Measurements from ENCODE around the gene SIMC1.
"Not testable (repeated sequence)": the region's sequence is repeated elsewhere in the genome, so short reads cannot be mapped to it uniquely, and the experiment has no call there.

Gene SIMC1

DNA sequence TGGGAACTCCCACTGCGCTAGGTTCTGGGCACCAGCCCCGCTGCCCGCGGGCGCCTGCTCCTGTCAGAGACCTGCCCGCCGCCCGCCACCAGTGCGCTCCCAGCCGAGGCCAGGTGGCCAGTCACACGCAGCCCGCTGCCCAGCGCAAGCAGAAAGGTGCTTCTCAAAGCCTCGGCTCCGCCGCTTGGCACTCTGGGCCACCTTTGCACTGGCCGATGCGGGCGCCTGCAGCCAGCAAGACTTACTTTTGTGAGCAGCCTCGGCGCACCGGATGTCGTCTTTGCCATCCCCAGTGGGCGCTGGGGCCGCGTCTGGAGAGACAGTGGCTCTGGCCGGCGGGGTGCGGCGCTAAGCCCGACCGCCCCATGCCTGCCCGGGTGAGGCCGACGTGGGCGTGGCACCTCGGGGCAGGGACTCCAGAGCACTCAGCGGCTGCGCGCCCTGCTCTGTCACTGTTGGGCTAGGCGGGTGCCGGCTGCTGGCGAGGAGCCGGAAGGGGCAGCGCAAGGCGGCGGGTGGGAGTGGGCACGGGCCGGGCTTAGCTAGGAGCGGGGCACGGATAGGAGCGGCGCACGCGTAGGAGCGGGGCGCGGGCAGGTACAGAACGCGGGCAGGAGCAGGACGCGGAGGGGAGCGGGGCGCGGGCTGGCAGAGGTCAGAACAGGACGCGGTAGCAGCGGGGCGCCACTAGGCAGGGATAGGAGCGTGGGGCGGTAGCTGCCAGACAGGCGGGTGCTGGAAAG, 39.1 kb upstream of the SIMC1 start:
- H3K36me3 Mint-ChIP-seq (ENCODE audit: low read depth), result not testable (repeated sequence)

DNA sequence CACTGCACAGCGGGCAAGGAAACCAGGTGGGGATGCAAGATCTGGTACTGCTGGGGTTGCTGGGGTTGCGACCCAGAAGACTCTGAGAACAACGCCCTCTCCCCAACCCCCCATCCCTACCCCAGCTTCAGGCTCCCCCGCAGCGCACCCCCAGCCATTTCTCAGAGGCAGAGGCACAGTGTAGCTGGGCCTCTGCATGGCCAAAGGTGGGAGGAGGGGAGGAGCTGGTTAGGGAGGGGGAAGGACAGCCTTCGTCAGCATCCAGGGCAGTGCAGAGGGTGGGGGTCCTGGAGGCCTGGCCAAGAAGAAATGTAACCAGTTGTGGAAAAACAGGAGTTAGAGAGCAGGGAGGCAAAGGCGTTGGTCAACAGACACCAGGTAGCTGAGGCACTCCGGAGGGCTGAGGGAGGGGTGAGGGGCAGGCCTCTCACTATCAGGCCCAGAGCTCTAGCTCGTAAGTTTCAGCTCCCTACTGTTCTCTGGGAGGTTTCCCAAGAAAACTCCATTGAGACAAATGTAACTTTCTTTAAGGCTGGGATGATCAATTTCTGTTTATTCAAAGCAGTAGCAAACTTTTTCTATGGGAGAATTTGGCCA, 38.3 kb upstream of the SIMC1 start:
- Mint-ChIP-seq H3K27me3 (peaks cover 22% of the 10 kb centered on the region), H3K4me3 (peak overlapping the region; percentile 75)
- not testable (repeated sequence) for H3K9me3 Mint-ChIP-seq; H3K36me3 Mint-ChIP-seq (ENCODE audit: low read depth); H3K27ac Mint-ChIP-seq; H3K4me1 Mint-ChIP-seq (ENCODE audit: low read depth)

More for the DNA sequence above, 39.1 kb upstream of the SIMC1 start:
- H3K27ac Mint-ChIP-seq; H3K4me1 Mint-ChIP-seq (ENCODE audit: low read depth); H3K9me3 Mint-ChIP-seq: not testable (repeated sequence)
- peaks cover 22% of the 10 kb centered on the region for H3K27me3 Mint-ChIP-seq
- peak overlapping the region; percentile 75 for H3K4me3 Mint-ChIP-seq

DNA sequence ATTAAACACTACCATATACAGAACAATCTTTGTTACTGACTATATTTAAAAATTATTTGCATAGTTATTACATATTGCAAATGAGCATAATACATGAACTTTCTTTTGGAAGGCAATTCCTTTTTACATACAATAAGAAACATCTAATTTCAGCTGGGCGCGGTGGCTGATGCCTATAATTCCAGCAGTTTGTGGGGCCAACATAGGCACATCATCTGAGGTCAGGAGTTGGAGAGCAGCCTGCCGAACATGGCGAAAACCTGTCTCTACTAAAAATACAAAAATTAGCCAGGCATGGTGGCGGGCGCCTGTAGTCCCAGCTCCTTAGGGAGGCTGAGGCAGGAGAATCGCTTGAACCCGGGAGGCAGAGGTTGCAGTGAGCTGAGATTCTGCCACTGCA, 36.4 kb upstream of the SIMC1 start:
- Mint-ChIP-seq H3K36me3 (ENCODE audit: low read depth) (no peaks in the 10 kb centered on the region), H3K9me3 (no peaks in the 10 kb centered on the region), H3K4me3 (no peak overlapping the region), H3K27me3 (peaks cover 19% of the 10 kb centered on the region), H3K27ac (no peak overlapping the region), H3K4me1 (ENCODE audit: low read depth) (no peaks in the 10 kb centered on the region)

DNA sequence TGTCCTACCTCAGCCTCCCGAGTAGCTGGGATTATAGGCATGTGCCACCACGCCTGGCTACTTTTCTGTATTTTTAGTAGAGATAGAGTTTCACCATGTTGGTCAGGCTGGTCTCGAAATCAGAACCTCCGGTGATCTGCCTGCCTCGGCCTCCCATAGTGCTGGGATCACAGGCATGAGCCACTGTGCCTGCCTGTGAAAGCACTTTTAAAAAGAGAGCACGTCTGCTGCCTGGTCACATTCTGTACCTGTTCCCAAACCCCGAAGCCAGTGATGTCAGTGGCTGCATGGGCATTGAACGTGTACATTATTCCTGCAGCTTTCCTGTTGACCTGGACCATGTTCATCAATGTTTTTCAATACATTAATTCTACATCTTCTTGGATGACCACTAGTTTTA, 35.1 kb upstream of the SIMC1 start:
- Mint-ChIP-seq H3K9me3 (no peaks in the 10 kb centered on the region), H3K4me3 (no peak overlapping the region), H3K27me3 (peaks cover 13% of the 10 kb centered on the region), H3K36me3 (ENCODE audit: low read depth) (no peaks in the 10 kb centered on the region), H3K4me1 (ENCODE audit: low read depth) (no peaks in the 10 kb centered on the region), H3K27ac (no peak overlapping the region)

DNA sequence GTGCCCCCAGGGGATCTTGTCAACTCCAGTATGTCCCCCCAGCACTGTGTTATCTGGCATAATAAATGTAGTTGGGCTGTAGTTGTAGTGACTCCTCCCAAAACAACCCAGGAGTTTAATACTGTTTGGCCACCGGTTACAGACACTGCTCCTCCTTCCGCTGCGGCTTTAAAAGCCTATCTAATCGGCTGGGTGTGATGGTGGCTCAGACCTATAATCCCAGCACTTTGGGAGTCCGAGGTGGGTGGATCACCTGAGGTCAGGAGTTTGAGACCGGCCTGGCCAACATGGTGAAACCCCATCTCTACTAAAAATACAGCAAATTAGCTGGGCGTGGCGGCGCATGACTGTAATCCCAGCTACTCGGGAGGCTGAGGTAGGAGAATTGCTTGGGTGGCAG, 34.7 kb upstream of the SIMC1 start:
- H3K4me1 Mint-ChIP-seq (ENCODE audit: low read depth); H3K9me3 Mint-ChIP-seq: not testable (repeated sequence)

DNA sequence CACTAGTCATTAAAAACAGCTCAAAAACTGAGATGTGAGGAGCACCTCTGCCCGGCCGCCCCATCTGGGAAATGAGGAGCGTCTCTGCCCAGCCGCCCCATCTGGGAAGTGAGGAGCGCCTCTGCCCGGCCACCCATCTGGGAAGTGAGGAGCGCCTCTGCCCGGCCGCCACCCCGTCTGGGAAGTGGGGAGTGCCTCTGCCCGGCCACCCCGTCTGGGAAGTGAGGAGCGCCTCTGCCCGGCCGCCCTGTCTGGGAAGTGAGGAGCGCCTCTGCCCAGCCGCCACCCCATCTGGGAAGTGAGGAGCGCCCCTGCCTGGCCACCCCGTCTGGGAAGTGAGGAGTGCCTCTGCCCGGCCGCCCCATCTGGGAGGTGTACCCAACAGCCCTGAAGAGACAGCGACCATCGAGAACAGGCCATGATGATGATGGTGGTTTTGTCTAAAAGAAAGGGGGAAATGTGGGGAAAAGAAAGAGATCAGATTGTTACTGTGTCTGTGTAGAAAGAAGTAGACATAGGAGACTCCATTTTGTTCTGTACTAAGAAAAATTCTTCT, 23.7 kb upstream of the SIMC1 start:
- not testable (repeated sequence) for H3K36me3 Mint-ChIP-seq (ENCODE audit: low read depth); H3K27ac Mint-ChIP-seq; H3K4me3 Mint-ChIP-seq; H3K27me3 Mint-ChIP-seq; H3K9me3 Mint-ChIP-seq; H3K4me1 Mint-ChIP-seq (ENCODE audit: low read depth)

More for the DNA sequence above, 34.7 kb upstream of the SIMC1 start:
- not testable (repeated sequence) for H3K36me3 Mint-ChIP-seq (ENCODE audit: low read depth); H3K4me3 Mint-ChIP-seq; H3K27ac Mint-ChIP-seq
- peaks cover 11% of the 10 kb centered on the region for H3K27me3 Mint-ChIP-seq

DNA sequence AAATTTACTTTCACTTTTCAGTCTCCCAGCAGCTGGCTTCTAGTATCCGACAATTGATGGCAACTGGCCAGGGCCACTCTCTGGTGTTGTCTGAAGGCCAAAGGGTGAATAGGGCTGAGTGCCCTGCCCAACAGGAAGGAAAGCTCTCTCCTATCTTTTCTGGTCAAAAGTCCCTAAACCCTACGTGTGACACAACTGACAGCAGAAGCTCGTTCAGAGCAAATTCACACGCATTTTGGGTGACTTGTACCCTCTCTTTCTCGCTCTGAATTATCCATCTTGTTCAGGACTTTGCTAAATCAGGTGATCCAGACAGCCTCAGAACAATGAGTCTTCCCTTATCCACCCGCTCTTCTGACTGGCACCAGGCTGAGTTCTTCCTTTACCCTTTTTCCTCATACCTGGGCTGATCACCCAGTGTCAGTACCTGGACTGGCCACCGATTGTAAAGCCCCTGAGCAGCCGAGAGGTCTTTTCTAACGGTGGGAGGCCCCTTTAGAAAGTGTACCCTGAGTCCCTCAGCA, 21.8 kb upstream of the SIMC1 start:
- not testable (repeated sequence) for H3K4me3 Mint-ChIP-seq; H3K36me3 Mint-ChIP-seq (ENCODE audit: low read depth); H3K4me1 Mint-ChIP-seq (ENCODE audit: low read depth); H3K27me3 Mint-ChIP-seq; H3K27ac Mint-ChIP-seq; H3K9me3 Mint-ChIP-seq

DNA sequence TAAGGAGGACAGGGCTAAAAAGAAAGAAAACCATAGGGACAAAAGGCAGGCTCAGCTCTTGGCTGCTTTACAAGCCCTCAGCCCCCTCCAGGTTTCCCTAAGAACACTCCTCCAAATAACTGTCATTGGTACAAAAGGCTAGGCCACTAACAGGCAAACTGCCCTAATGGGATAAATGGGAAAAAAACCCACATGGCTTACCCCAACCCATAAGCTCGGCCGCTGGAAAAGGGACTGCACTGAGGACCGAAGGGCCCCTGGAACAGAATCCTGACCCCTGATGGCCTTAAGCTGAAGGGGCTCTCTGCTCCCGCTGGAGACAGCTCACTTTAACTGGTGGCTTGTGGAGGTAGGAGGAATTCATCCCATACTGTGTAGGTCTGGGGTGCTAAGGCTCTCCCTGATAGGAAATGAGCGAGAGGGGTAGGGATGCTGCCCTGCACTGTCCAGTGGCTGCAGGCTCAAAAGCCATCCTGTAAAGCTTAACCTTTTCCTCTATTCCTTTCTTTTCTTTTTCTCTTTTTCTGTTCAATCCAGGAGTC, 21.0 kb upstream of the SIMC1 start:
- H3K27ac Mint-ChIP-seq; H3K4me3 Mint-ChIP-seq; H3K9me3 Mint-ChIP-seq; H3K27me3 Mint-ChIP-seq; H3K4me1 Mint-ChIP-seq (ENCODE audit: low read depth); H3K36me3 Mint-ChIP-seq (ENCODE audit: low read depth): not testable (repeated sequence)

DNA sequence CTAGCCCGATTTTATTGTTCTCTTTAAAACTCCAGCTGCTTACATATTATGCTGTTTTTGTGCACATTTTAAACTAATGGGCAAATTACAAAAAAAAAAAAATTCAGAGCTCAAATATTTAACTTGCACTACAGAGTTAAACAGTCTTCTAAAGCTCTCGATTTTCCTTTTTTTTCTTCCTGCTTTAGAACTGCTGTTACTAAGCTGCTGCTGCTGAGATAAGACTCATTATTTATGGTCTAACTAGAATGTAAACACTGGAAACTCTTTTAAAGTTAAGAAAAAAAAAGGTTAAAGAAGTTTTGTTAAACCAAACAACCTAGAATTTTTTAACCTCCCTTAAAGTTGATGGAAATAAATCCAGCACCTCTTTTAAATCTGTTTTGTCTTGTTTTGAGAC, 20.5 kb upstream of the SIMC1 start:
- not testable (repeated sequence) for H3K9me3 Mint-ChIP-seq; H3K4me1 Mint-ChIP-seq (ENCODE audit: low read depth); H3K27ac Mint-ChIP-seq; H3K36me3 Mint-ChIP-seq (ENCODE audit: low read depth); H3K4me3 Mint-ChIP-seq; H3K27me3 Mint-ChIP-seq

DNA sequence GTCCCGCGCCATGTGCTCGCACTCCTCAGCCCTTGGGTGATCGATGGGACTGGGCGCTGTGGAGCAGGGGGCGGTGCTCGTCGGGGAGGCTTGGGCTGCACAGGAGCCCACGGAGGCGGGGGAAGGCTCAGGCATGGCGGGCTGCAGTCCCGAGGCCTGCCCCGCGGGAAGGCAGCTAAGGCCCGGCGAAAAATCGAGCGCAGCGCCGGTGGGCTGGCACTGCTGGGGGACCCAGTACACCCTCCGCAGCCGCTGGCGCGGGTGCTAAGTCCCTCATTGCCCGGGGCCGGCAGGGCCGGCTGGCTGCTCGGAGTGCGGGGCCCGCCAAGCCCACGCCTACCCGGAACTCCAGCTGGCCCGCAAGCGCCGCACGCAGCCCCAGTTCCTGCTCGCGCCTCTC, 16.2 kb upstream of the SIMC1 start:
- H3K27me3 Mint-ChIP-seq; H3K9me3 Mint-ChIP-seq; H3K4me3 Mint-ChIP-seq; H3K27ac Mint-ChIP-seq; H3K36me3 Mint-ChIP-seq (ENCODE audit: low read depth); H3K4me1 Mint-ChIP-seq (ENCODE audit: low read depth): not testable (repeated sequence)

DNA sequence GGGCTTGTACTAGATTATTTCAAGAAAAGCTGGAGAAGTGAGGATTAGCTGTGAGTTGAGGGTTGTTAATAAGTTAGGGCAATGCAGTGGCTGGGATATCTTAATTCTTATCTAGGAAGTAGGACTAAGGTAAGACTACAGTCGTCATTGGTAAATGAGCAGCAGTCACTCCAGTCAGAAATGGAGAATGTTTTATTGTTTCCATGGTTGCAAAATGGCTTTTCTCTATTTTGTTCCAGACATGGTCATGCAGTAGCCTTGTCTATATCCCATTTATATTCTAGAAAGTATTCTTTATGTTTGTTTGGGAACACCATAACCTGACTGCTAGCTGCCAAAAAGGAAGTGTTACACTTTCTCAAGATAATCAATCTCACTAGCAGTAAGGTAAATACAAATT, 9.9 kb upstream of the SIMC1 start:
- not testable (repeated sequence) for H3K27me3 Mint-ChIP-seq; H3K9me3 Mint-ChIP-seq; H3K4me1 Mint-ChIP-seq (ENCODE audit: low read depth); H3K4me3 Mint-ChIP-seq; H3K36me3 Mint-ChIP-seq (ENCODE audit: low read depth); H3K27ac Mint-ChIP-seq

DNA sequence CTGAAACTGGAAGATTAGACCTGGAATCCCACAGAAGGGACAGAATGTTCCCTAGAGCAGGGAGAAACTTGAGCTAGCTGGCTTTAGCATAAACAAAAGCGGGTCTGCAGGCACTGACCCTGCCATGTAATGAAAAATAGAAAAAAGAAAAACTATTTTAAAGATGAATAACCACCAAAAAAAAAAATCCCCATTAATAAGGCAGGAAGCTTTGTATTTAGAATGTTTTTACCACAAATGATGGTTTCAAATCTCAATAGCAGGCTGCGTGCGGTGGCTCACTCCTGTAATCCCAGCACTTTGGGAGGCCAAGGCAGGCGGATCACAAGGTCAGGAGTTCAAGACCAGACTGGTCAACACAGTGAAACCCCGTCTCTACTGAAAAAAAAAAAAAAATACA, 5.0 kb upstream of the SIMC1 start:
- not testable (repeated sequence) for H3K9me3 Mint-ChIP-seq; H3K27me3 Mint-ChIP-seq; H3K27ac Mint-ChIP-seq; H3K36me3 Mint-ChIP-seq (ENCODE audit: low read depth); H3K4me1 Mint-ChIP-seq (ENCODE audit: low read depth); H3K4me3 Mint-ChIP-seq

DNA sequence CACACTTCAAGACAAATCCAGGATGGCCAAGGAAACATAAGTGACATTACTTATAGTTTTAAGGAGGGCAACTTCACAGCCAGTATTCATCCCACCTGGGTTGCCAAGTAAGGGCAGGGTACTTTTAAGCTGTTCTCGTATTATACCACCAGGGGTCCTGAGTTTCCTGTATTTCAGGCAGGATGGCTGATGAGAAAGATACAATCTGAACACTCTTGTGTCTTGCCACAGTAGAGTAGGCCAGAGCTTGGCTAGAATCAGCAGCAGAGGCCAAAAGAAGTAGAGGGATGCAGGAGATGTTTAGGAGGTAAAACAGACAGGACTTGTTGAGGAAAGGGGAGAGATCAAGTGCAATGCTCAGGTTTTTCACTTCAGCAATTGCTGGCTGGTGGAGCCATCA, 3.1 kb upstream of the SIMC1 start:
- H3K4me3 Mint-ChIP-seq; H3K27me3 Mint-ChIP-seq; H3K9me3 Mint-ChIP-seq; H3K27ac Mint-ChIP-seq; H3K36me3 Mint-ChIP-seq (ENCODE audit: low read depth); H3K4me1 Mint-ChIP-seq (ENCODE audit: low read depth): not testable (repeated sequence)

DNA sequence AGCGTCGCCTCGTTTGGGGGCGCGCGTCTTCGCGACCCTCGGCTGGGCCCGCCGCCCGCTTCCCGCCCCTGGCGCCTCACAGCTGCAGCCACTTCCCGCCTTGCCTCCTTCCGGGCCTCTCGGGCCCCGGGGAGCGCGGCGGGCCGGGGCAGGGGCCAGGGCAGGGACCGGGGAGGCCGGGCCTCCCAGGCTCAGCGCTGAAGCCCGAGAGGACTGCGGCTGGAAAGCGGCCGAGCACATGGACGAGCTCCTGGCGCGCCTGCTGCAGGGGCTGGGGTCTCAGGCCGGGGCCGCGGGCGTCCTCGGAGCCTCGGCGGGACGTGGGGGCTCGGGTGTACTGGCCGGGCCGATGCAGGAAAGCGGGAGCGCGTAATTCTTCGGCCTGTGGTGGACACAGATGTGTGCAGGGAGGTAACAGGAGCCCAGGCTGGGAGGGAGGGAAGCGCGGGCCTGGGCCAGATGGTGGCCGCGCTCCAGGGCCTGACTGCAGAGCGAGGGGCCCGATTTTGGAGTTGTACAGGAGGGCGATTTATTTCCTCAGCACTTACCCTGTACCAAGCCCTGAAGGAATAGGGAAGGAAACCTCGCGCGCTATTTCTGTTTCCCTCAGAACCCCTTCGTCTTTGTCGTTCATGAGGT, 540 bp downstream of the SIMC1 start:
- not testable (repeated sequence) for H3K4me1 Mint-ChIP-seq (ENCODE audit: low read depth); H3K27me3 Mint-ChIP-seq; H3K4me3 Mint-ChIP-seq; H3K27ac Mint-ChIP-seq; H3K36me3 Mint-ChIP-seq (ENCODE audit: low read depth); H3K9me3 Mint-ChIP-seq

DNA sequence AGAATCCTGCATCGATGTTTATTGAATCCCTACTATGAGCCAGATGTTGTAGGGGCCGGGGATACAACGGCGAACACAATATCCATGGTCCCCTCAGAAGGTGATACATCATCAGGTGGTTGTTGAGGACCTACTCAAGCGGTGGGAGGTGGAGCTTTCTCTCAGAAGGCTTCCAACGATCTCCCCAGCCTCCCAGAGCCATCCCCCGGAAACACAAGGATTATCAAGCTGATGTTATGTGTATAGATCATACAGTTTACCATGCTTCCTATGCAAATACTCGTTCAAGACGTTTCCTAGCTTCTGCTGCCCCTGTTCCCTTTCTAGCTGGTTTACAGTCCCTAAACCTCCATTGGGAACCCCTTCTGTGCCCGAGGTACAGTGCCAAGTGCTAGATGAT, 1.1 kb downstream of the SIMC1 start:
- not testable (repeated sequence) for H3K4me1 Mint-ChIP-seq (ENCODE audit: low read depth); H3K4me3 Mint-ChIP-seq; H3K27ac Mint-ChIP-seq; H3K9me3 Mint-ChIP-seq; H3K27me3 Mint-ChIP-seq; H3K36me3 Mint-ChIP-seq (ENCODE audit: low read depth)

Measured in stimulated activated naive CD8-positive, alpha-beta T cell treated with anti-CD3 and anti-CD28 coated beads, Interleukin-15, Interleukin-2, amounts not matched to agents 100 ng/mL and 50 ng/mL, for 24 hours (primary cell).